Stimulated activated naive B cell treated with anti-CD40 and anti-IgM and Interleukin-4, amounts not matched to agents 10 μg/mL and 1 μg/mL and 100 μg/mL, for 72 hours (primary cell): ENCODE data around the gene GAS7.

Experiments used
- ATAC-seq, 2 donors: fragments of 150-1000 bp; cut with Tn5 transposase; replicated peaks; 2 replicates each; pipeline ENCODE4 v1.10.0; 2021; ENCODE audit warnings: moderate library complexity in 1 of 2
- DNase-seq: peaks from one replicate; pipeline ENCODE4 v3.0.0; 2021
- H3K27ac Mint-ChIP-seq: one replicate; pipeline ENCODE4 v1.8.0; 2022; ENCODE audit warnings: mild to moderate bottlenecking, mixed read lengths
- H3K27me3 Mint-ChIP-seq, 2 donors: one replicate each; pipeline ENCODE4 v1.8.0; 2022; ENCODE audit warnings: mixed read lengths in 2 of 2
- H3K36me3 Mint-ChIP-seq, 2 donors: one replicate each; pipeline ENCODE4 v1.8.0; 2022; ENCODE audit warnings: mixed read lengths in 2 of 2, mild to moderate bottlenecking in 1 of 2
- H3K4me1 Mint-ChIP-seq, 2 donors: one replicate each; pipeline ENCODE4 v1.8.0; 2022; ENCODE audit warnings: mixed read lengths in 2 of 2, mild to moderate bottlenecking in 1 of 2
- H3K4me3 Mint-ChIP-seq, 2 donors: one replicate each; pipeline ENCODE4 v1.8.0; 2022; ENCODE audit warnings: mild to moderate bottlenecking in 2 of 2, mixed read lengths in 2 of 2, moderate library complexity in 1 of 2
- H3K9me3 Mint-ChIP-seq, 2 donors: one replicate each; pipeline ENCODE4 v1.8.0; 2022; ENCODE audit warnings: mixed read lengths in 2 of 2, mild to moderate bottlenecking in 1 of 2

GAS7 gene

DNA sequence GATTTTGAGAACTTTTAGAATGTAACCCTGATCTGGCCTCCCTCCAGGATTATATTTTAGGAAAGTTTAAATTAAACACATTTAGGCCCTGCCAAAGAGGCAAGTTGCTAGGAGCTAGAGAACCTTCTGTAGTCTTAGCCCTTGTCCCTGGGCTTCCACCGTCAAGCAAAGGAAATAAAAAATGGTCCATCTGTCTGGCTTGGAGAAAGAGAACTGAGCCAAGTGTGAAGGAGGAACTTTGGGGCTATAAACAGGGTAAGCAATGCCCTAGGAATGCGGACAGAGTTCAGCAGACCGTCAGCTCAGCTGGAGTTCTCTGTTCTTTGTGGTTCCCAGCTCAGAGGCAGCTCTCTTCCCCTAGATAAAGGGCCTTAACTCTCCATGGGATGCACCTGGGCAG, 323.0 kb downstream of the GAS7 start:
- Mint-ChIP-seq H3K4me3 (no peak overlapping the region), H3K27ac (no peak overlapping the region), H3K27me3 (peaks cover 6 to 41% of the 10 kb centered on the region in 2 donors), H3K4me1 (peaks cover under 1 to 4% of the 10 kb centered on the region in 2 donors), H3K36me3 (no peaks in the 10 kb centered on the region), H3K9me3 (no peaks in the 10 kb centered on the region)
- DNase-seq (no peak), ATAC-seq (no peak)

DNA sequence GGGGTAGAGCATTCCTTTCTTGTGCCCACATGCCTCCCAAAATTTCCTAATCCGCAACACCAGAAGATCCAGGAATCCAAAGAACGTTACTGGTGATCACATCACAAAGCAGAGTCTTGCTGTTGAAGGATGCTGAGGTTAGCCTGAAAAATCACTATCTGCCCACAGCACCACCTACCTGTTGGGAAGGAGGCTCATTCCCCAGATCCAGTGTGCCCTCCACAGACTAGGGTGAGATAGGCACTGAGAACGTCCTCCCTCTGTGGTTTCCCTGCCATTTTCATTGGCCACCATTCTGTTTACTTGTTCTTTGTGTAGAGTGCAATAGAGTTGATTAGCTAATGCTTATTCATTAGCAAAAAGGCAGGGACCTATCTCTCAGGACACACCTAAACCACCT, 323.7 kb downstream of the GAS7 start:
- no peaks in the 10 kb centered on the region for H3K4me1 Mint-ChIP-seq
- no peak overlapping the region for H3K4me3 Mint-ChIP-seq
- no peak overlapping the region for H3K27ac Mint-ChIP-seq
- no peaks in the 10 kb centered on the region for H3K36me3 Mint-ChIP-seq
- no peaks in the 10 kb centered on the region for H3K9me3 Mint-ChIP-seq
- ATAC-seq (no peak), DNase-seq (no peak)
- H3K27me3 Mint-ChIP-seq = peaks cover 6 to 39% of the 10 kb centered on the region in 2 donors

DNA sequence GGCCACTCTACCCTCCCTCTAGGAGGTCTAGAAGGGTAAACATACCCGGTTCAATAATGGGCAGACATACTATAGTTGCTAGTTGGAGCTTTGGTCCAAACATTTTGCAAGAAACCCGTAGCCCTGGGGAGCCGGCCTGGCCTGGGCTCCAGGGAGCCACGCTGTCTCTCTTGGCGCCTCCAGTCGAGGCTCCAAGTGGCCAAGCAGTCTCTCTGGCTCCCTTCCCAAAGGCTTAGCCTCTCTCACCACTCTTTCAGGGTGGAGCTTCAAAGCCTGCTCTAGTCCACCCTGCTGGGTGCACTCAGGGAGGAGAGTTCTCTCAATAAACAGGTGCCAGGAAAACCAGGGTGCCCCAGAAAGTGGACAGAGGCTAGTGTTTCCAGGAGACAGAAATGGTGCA, 325.6 kb downstream of the GAS7 start:
- ATAC-seq = no peak
- H3K4me1 Mint-ChIP-seq = no peaks in the 10 kb centered on the region
- no peaks in the 10 kb centered on the region for H3K9me3 Mint-ChIP-seq
- no peaks in the 10 kb centered on the region for H3K36me3 Mint-ChIP-seq
- H3K27me3 Mint-ChIP-seq = peaks cover 14 to 45% of the 10 kb centered on the region in 2 donors
- H3K27ac Mint-ChIP-seq = no peak overlapping the region
- no peak for DNase-seq
- no peak overlapping the region for H3K4me3 Mint-ChIP-seq

DNA sequence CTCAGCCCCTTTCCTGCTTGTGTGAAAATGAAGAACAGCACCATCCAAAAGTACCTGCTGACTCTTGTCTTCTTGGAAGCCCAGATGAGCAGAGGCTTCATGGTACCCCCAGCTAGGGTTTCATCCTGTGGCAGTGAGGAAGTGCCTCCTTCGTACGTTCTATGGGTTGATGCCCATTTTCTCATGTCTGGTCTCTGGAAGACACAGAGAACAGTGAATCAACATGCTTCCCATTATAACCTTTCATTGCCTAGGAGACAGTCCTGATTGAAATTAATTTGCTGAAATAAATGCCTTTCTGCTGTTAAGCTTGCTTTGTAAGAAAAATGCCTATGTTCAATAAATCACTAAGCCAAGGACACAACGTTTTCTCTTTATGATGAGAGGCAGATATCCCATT, 329.9 kb downstream of the GAS7 start:
- DNase-seq (no peak), ATAC-seq (no peak)
- H3K27me3 Mint-ChIP-seq = peaks cover 13 to 47% of the 10 kb centered on the region in 2 donors
- H3K27ac Mint-ChIP-seq = no peak overlapping the region
- H3K4me1 Mint-ChIP-seq = no peaks in the 10 kb centered on the region
- H3K4me3 Mint-ChIP-seq = no peak overlapping the region
- no peaks in the 10 kb centered on the region for H3K36me3 Mint-ChIP-seq
- peaks cover 0 to 6% of the 10 kb centered on the region in 2 donors for H3K9me3 Mint-ChIP-seq

DNA sequence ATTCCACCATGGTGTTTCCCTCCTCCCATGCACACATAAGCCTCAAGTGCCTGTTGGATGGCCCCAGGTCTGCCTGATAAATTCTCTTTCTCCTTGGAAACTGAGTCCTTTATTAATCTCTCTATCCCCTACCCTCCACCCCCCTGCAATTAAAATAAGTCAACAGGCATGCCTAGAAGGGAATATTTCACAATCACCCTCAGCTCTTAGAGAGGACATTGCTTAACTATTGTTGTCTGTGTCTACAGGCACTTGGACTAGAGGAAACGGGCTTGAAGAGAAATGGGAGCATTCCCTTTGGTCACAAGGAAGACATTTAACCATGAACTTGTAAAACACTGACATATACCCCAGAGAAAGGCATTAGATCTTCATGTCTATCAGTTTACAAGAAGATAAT, 332.8 kb downstream of the GAS7 start:
- H3K27me3 Mint-ChIP-seq = peaks cover 18 to 22% of the 10 kb centered on the region in 2 donors
- H3K9me3 Mint-ChIP-seq = peaks cover 8% of the 10 kb centered on the region in 2 donors
- DNase-seq (no peak), ATAC-seq (no peak)
- H3K4me3 Mint-ChIP-seq = no peak overlapping the region
- no peaks in the 10 kb centered on the region for H3K4me1 Mint-ChIP-seq
- no peaks in the 10 kb centered on the region for H3K36me3 Mint-ChIP-seq
- no peak overlapping the region for H3K27ac Mint-ChIP-seq

DNA sequence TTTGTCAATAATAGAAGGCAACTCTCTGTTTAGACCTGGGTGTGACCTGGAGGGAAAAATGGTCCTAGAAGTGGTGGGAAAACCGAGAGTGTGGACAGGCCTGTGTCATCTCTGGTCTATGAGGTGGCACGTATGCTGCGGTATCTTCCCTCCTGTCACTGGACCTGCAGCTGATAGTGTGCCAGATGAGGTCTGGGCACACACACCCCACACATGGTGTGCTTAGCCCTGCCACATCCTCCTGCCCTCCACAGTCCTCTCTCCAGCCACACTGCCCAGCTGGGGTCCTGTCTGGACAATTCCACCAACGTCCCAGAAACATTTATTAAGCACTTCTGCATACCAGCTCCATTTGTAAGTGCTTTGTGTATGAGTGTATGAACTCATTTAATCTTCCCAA, 335.5 kb downstream of the GAS7 start:
- Mint-ChIP-seq H3K4me3 (no peak overlapping the region), H3K36me3 (no peaks in the 10 kb centered on the region), H3K27me3 (peaks cover 10 to 16% of the 10 kb centered on the region in 2 donors), H3K4me1 (no peaks in the 10 kb centered on the region), H3K9me3 (peaks cover 8 to 13% of the 10 kb centered on the region in 2 donors), H3K27ac (no peak overlapping the region)
- DNase-seq (no peak), ATAC-seq (no peak)

DNA sequence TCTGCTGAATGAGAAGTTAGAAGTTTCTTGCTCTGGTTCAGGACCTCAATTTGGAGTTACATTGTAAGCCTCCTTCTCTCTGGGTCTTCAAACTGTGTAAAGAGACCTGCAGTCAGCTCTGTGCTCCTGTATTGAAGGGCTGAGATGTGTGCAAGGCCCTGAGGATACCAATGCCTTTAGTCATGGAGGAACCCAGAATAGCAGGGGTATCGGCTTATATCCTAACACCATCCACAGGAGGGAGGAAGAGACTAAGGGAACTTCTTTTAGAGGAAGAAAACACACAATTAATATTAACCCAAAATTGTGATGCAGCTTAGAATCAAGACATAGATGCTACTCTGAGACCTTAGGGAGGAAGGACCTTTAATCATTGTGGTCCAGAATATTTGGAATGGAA, 336.2 kb downstream of the GAS7 start:
- ATAC-seq = no peak
- Mint-ChIP-seq H3K27me3 (peaks cover 10 to 11% of the 10 kb centered on the region in 2 donors), H3K27ac (no peak overlapping the region), H3K4me1 (no peaks in the 10 kb centered on the region), H3K4me3 (no peak overlapping the region), H3K9me3 (peaks cover 8 to 15% of the 10 kb centered on the region in 2 donors), H3K36me3 (no peaks in the 10 kb centered on the region)
- no peak for DNase-seq

DNA sequence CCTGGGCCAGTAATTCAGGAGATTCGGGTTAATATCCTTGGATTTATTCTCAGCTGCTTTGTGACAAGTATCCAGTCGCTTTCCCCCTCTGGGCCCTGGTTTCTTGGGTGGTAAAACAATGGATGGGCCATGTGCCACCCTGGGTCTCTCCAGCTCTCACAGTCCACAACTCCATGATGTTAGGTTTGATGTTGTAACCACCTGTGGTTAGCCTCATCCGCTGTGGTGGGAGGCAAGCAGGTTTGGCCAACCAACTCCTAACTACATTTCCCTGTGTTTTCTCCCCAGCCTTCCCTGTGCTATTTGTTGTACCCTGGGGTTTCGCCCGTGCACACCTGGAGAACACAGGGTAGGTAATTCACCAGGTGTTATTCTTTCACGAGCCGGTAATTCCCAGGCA, 337.6 kb downstream of the GAS7 start:
- no peak for ATAC-seq
- peaks cover 8 to 15% of the 10 kb centered on the region in 2 donors for H3K9me3 Mint-ChIP-seq
- no peak overlapping the region for H3K27ac Mint-ChIP-seq

More for the DNA sequence above, 337.6 kb downstream of the GAS7 start:
- H3K27me3 Mint-ChIP-seq = peaks cover 10 to 11% of the 10 kb centered on the region in 2 donors
- H3K4me3 Mint-ChIP-seq = no peak overlapping the region
- no peak for DNase-seq
- H3K36me3 Mint-ChIP-seq = no peaks in the 10 kb centered on the region
- no peaks in the 10 kb centered on the region for H3K4me1 Mint-ChIP-seq
